IMR-90 (cell line): ENCODE measurements around the gene CYB561D1. TPM values are rescaled to one million over a fixed set of nuclear protein-coding genes. Genes with fewer than 3 reads are reported as not detected.
"Not testable (repeated sequence)": the region's sequence is repeated elsewhere in the genome, so short reads cannot be mapped to it uniquely, and the experiment has no call there.

Experiments
- ATAC-seq: fragments of 200-7000 bp; cut with Tn5 transposase; 2 replicates; pipeline ENCODE4 v1.9.1; 2020; ENCODE audit warnings: low read depth, mild to moderate bottlenecking, moderate library complexity
- BruUV-seq: library from RNA; stranded (reverse); fragments of 400-500 nt; replicated peaks from 2 replicates; lab custom pipeline; 2021; lab: Mats Ljungman, UMichigan
- CTCF ChIA-PET: fragments of 300-600 bp; formaldehyde crosslinking; extraction: SDS; loops from one replicate; lab custom pipeline; 2021; ENCODE audit warnings: antibody characterized with exemption; lab: Yijun Ruan, JAX
- POLR2A ChIA-PET: fragments of 300-600 bp; sonication (Branson Sonifier 250); formaldehyde crosslinking; loops from one replicate; lab custom pipeline; 2022; ENCODE audit warnings: antibody characterized with exemption; ENCODE audit not compliant: unreplicated experiment; lab: Charles Lee
- DNase-seq: peaks from one replicate; pipeline ENCODE4 v3.0.0; 2013
- H2AFZ ChIP-seq: replicated peaks from 2 replicates; pipeline ENCODE3; 2013; ENCODE audit warnings: low read length, mild to moderate bottlenecking; ENCODE audit not compliant: poor library complexity
- H2AK5ac ChIP-seq: 2 replicates; pipeline ENCODE4 v1.6.1; 2013; ENCODE audit warnings: low read depth, low read length, inconsistent platforms
- H2AK9ac ChIP-seq: replicated peaks from 2 replicates; pipeline ENCODE3; 2013; ENCODE audit warnings: mild to moderate bottlenecking, low read depth, low read length, moderate library complexity; ENCODE audit not compliant: poor library complexity
- H2BK120ac ChIP-seq: 2 replicates; pipeline ENCODE4 v1.6.1; 2013; ENCODE audit warnings: low read depth, low read length, inconsistent platforms
- H2BK15ac ChIP-seq: 3 replicates; pipeline ENCODE4 v1.6.1; 2013; ENCODE audit warnings: low read depth, low read length, inconsistent platforms
- H2BK20ac ChIP-seq: 2 replicates; pipeline ENCODE4 v1.6.1; 2013; ENCODE audit warnings: low read depth, mild to moderate bottlenecking, inconsistent platforms, low read length, moderate library complexity
- H2BK5ac ChIP-seq: 2 replicates; pipeline ENCODE4 v1.6.1; 2013; ENCODE audit warnings: mild to moderate bottlenecking, low read depth, low read length, inconsistent platforms; ENCODE audit not compliant: poor library complexity, severe bottlenecking
- H3K14ac ChIP-seq: replicated peaks from 2 replicates; pipeline ENCODE4 v1.6.1; 2013; ENCODE audit warnings: low read depth, low read length, inconsistent platforms
- H3K18ac ChIP-seq: 2 replicates; pipeline ENCODE4 v1.6.1; 2013; ENCODE audit warnings: low read depth, low read length, control low read depth
- H3K23ac ChIP-seq: 2 replicates; pipeline ENCODE4 v1.6.1; 2013; ENCODE audit warnings: low read depth, low read length, inconsistent platforms
- H3K27ac ChIP-seq: 2 replicates; pipeline ENCODE4 v1.5.1; 2013; ENCODE audit warnings: mild to moderate bottlenecking, control low read depth, low read length; ENCODE audit not compliant: insufficient read depth
- H3K27me3 ChIP-seq: 2 replicates; pipeline ENCODE4 v1.6.1; 2013; ENCODE audit warnings: low read length; ENCODE audit not compliant: control insufficient read depth, insufficient read depth
- H3K36me3 ChIP-seq: 2 replicates; pipeline ENCODE4 v1.6.1; 2013; ENCODE audit warnings: low read length, mixed read lengths; ENCODE audit not compliant: control insufficient read depth, insufficient read depth
- H3K4ac ChIP-seq: 2 replicates; pipeline ENCODE4 v1.6.1; 2013; ENCODE audit warnings: low read depth, low read length, inconsistent platforms
- H3K4me1 ChIP-seq: 2 replicates; pipeline ENCODE4 v1.6.1; 2013; ENCODE audit warnings: low read length, mixed read lengths; ENCODE audit not compliant: control insufficient read depth, insufficient read depth
- H3K4me2 ChIP-seq: 2 replicates; pipeline ENCODE4 v1.6.1; 2013; ENCODE audit warnings: low read depth, mild to moderate bottlenecking, control low read depth, low read length, moderate library complexity
- H3K4me3 ChIP-seq: 2 replicates; pipeline ENCODE4 v1.5.1; 2013; ENCODE audit warnings: low read depth, mild to moderate bottlenecking, control low read depth, low read length, moderate library complexity; ENCODE audit not compliant: insufficient read depth
- H3K56ac ChIP-seq: 2 replicates; pipeline ENCODE4 v1.6.1; 2013; ENCODE audit warnings: low read length, inconsistent platforms; ENCODE audit not compliant: insufficient read depth; ENCODE audit errors: extremely low read depth
- H3K79me1 ChIP-seq, 2 experiments: 2 replicates each; pipeline ENCODE4 v1.6.1; 2013; ENCODE audit warnings: low read length in 2 of 2, inconsistent platforms in 1 of 2, low read depth in 1 of 2
- H3K9ac ChIP-seq: 2 replicates; pipeline ENCODE4 v1.6.1; 2013; ENCODE audit warnings: low read depth, low read length, control low read depth
- H3K9me1 ChIP-seq: 2 replicates; pipeline ENCODE4 v1.6.1; 2013; ENCODE audit warnings: low read length, inconsistent platforms; ENCODE audit not compliant: insufficient read depth
- H3K9me3 ChIP-seq: 2 replicates; pipeline ENCODE4 v1.6.1; 2013; ENCODE audit warnings: low read length; ENCODE audit not compliant: control insufficient read depth, insufficient read depth
- H4K20me1 ChIP-seq: 2 replicates; pipeline ENCODE4 v1.6.1; 2013; ENCODE audit warnings: low read length, inconsistent platforms; ENCODE audit not compliant: insufficient read depth
- H4K5ac ChIP-seq: 2 replicates; pipeline ENCODE4 v1.6.1; 2013; ENCODE audit warnings: mild to moderate bottlenecking, low read depth, low read length, control low read depth
- H4K8ac ChIP-seq, 2 experiments: 2 replicates each; pipeline ENCODE4 v1.6.1; 2013; ENCODE audit warnings: low read depth in 2 of 2, low read length in 2 of 2, control low read depth in 1 of 2, inconsistent platforms in 1 of 2
- H4K91ac ChIP-seq: 2 replicates; pipeline ENCODE4 v1.6.1; 2013; ENCODE audit warnings: low read depth, low read length, inconsistent platforms; ENCODE audit not compliant: insufficient read depth
- CEBPB ChIP-seq: IDR thresholded peaks from 2 replicates; pipeline ENCODE4 v1.6.1; 2012; ENCODE audit warnings: low read depth, low read length, improper control_type of control experiment
- MXI1 ChIP-seq: IDR thresholded peaks from 2 replicates; pipeline ENCODE4 v1.6.1; 2012; ENCODE audit warnings: low read depth, mild to moderate bottlenecking, low read length, moderate library complexity, borderline replicate concordance
- RCOR1 ChIP-seq: IDR thresholded peaks from 2 replicates; pipeline ENCODE4 v1.6.1; 2012; ENCODE audit warnings: mild to moderate bottlenecking, low read length, improper control_type of control experiment; ENCODE audit not compliant: insufficient replicate concordance
- SMC3 ChIP-seq: fragments of 150-350 bp; IDR thresholded peaks from 2 replicates; pipeline ENCODE4 v1.6.1; 2016; ENCODE audit warnings: low read depth, mild to moderate bottlenecking, antibody characterized with exemption, low read length, moderate library complexity
- WGBS, 2 experiments: methylation state at CpG; one replicate each; pipeline versions ENCODE4 v1.1.5 to v1.1.7; 2013; ENCODE audit warnings: missing lambda C conversion rate in 2 of 2; ENCODE audit not compliant: insufficient read length in 1 of 2; ENCODE audit errors: extremely low coverage in 2 of 2; 5-methylcytosine and 5-hydroxymethylcytosine counted together
- dilution Hi-C: fragments of 300-500 bp; cut with HindIII; formaldehyde crosslinking; loops from one replicate; pipeline ENCODE4 v1.14.3; 2018; ENCODE audit warnings: low sequenced_read_pairs; ENCODE audit not compliant: unreplicated experiment
- in situ Hi-C: fragments of 300-500 bp; cut with MboI; formaldehyde crosslinking; loops from 3 replicates; pipeline ENCODE4 v1.14.3; 2019; ENCODE audit warnings: low sequenced_read_pairs, inconsistent platforms, mixed read lengths
- intact Hi-C: fragments of 100-400 bp; cut with micrococcal nuclease; formaldehyde crosslinking; loops from 2 replicates; pipeline ENCODE4 v1.10.0; 2022
- polyA plus RNA-seq, 3 experiments: library from polyadenylated mRNA; depleted of rRNA; stranded (reverse); fragments of >200 nt; gene quantifications; 2 replicates each; pipeline ENCODE4 v1.2.3, GENCODE V29; 2012; ENCODE audit warnings: low replicate concordance in 1 of 3
- total RNA-seq: library from RNA; depleted of rRNA; stranded (reverse); fragments of >200 nt; gene quantifications from 2 replicates; pipeline ENCODE4 v1.2.3, GENCODE V29; 2012

The CYB561D1 gene
- total and polyA plus RNA-seq, 2 of the 4 experiments (the other 2 are of a cell fraction) = 5.7 to 8.1 TPM

- intact Hi-C loops = no loop called here
- no peak overlapping the region for H3K18ac ChIP-seq
- H2BK120ac ChIP-seq = no peak overlapping the region
- no peak overlapping the region for H3K23ac ChIP-seq
- in situ Hi-C loops = no loop called here
- H3K27me3 ChIP-seq = peaks cover 60% of the 10 kb centered on the region
- H2AFZ ChIP-seq = no peak overlapping the region
- no peak overlapping the region for H3K4me3 ChIP-seq
- POLR2A ChIA-PET = no interaction called here
- no peak overlapping the region for H4K91ac ChIP-seq
- H2AK9ac ChIP-seq = no peak overlapping the region
- no peak overlapping the region for H2BK20ac ChIP-seq
- H3K9ac ChIP-seq = no peak overlapping the region
- dilution Hi-C loops = no loop called here
- no peaks in the 10 kb centered on the region for H3K36me3 ChIP-seq
- H3K14ac ChIP-seq = no peak overlapping the region
- no peak overlapping the region for H3K27ac ChIP-seq
- no peak overlapping the region for H3K4me2 ChIP-seq
- no peak overlapping the region for H2AK5ac ChIP-seq
- no peak overlapping the region for H2BK15ac ChIP-seq
- no peak overlapping the region for H3K56ac ChIP-seq
- CTCF ChIA-PET = no interaction called here
- no peak overlapping the region for H3K4ac ChIP-seq
- no peak overlapping the region for H4K8ac ChIP-seq
- ATAC-seq (no peak), DNase-seq (no peak)
- TF ChIP-seq MXI1 = no peak
- no peak for TF ChIP-seq SMC3
- TF ChIP-seq CEBPB = no peak
- TF ChIP-seq RCOR1 = no peak
- no peak overlapping the region for H4K5ac ChIP-seq
- no peaks in the 10 kb centered on the region for H3K79me1 ChIP-seq
- no TSS peak for BruUV-seq
- no peaks in the 10 kb centered on the region for H4K20me1 ChIP-seq
- H3K4me1 ChIP-seq = no peaks in the 10 kb centered on the region
- H2BK5ac ChIP-seq = no peak overlapping the region
- no CpG with 5 or more reads among the region's 3 CpGs for WGBS, 2 experiments
- no peaks in the 10 kb centered on the region for H3K9me3 ChIP-seq
- H3K9me1 ChIP-seq = no peaks in the 10 kb centered on the region
Observed at GRCh38 chr1:109472779-109473178, 21.1 kb upstream of the CYB561D1 start.

- 67% methylated on average over 3 of the region's 12 CpGs; no CpG with 5 or more reads in 1 of the 2 experiments for WGBS, 2 experiments
- in situ Hi-C loops, H3K23ac ChIP-seq, H2BK15ac ChIP-seq, intact Hi-C loops, H3K4me1 ChIP-seq, H3K14ac ChIP-seq, H3K9ac ChIP-seq, H3K18ac ChIP-seq, POLR2A ChIA-PET, BruUV-seq, H3K36me3 ChIP-seq, H2BK20ac ChIP-seq, H3K4me3 ChIP-seq, H4K20me1 ChIP-seq, H2AFZ ChIP-seq, H3K4me2 ChIP-seq, H2AK9ac ChIP-seq, dilution Hi-C loops, H3K9me3 ChIP-seq, ATAC-seq, H2BK5ac ChIP-seq, DNase-seq, H3K79me1 ChIP-seq, H3K56ac ChIP-seq, H4K5ac ChIP-seq, H2AK5ac ChIP-seq, H2BK120ac ChIP-seq, H4K8ac ChIP-seq, H3K27ac ChIP-seq, H4K91ac ChIP-seq, H3K4ac ChIP-seq, H3K9me1 ChIP-seq: not testable (repeated sequence)
- CTCF ChIA-PET = interaction anchor here (0.7 kb wide), 1 partner anchor 280 kb away, joined by 3 read pairs; no protein-coding TSS in a partner anchor
- H3K27me3 ChIP-seq = peaks cover 53% of the 10 kb centered on the region
Observed at GRCh38 chr1:109473284-109474057, 20.4 kb upstream of the CYB561D1 start.
